ENCODE measurements around the gene FBXO34. TPM values are rescaled to one million over a fixed set of nuclear protein-coding genes. Genes with fewer than 3 reads are reported as not detected.

The FBXO34 gene
- total and polyA plus RNA-seq, 2 of the 13 experiments (the other 11 are each of a cell fraction or from before 2014, with no cell fraction given), result 8.8 to 13.5 TPM

DNA sequence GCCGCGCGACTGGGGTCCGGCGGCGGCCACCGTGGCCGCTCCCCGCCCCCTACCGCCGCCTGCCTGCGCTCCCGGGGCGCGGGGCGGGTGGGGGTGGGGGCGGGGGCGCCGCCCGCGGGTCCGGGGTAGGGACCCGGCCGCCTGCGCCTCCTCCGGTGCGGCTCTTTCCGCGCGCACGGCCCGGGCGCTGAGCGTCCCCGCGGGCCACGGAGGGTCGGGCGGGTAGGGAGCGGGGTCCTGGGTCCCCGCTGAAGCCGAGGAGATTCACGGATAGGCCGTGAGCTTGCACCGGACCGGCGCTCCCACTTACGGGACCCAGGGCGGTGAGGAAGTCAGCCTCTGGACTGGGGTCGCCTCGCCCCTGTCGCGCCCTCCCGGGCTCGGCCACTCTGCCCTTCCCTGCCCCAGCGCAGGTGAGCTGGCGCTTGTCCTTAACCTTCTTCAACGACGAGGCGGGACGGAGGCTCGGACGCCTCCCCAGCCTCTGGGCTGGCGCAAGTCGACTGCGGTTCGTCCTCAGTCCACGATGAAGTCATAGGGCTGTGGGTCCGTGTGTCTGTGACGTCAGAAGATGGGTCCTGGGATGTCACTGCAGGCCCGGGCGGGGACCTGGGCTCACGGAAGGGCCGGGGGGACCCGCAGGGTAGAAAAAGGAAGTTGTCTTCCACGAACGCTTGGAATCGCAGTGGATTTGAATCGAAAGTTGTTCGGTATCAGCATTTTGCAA is 514 bp downstream of the FBXO34 start (continued):
- TF ChIP-seq, protein P1, sequence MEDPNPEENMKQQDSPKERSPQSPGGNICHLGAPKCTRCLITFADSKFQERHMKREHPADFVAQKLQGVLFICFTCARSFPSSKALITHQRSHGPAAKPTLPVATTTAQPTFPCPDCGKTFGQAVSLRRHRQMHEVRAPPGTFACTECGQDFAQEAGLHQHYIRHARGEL (CRISPR knock-in tag; IDR thresholded peaks at IDR 0.05), result 0 out of 2 replicates have a peak, but pooled peaks have one; percentile 47
- TF ChIP-seq PRPF4 (IDR thresholded peaks at IDR 0.05; ENCODE audit: low read depth, low read length, poor library complexity, severe bottlenecking) (no peak), TGIF2 (CRISPR knock-in tag; IDR thresholded peaks at IDR 0.05) (no peak), JUNB (CRISPR knock-in tag; IDR thresholded peaks at IDR 0.05; ENCODE audit: borderline replicate concordance) (no peak), MAZ (IDR thresholded peaks at IDR 0.05; ENCODE audit: borderline replicate concordance, low read depth, low read length) (no peak), MAZ (CRISPR knock-in tag; IDR thresholded peaks at IDR 0.05; ENCODE audit: low read depth) (no peak), ZNF180 (CRISPR knock-in tag; IDR thresholded peaks at IDR 0.05; ENCODE audit: borderline replicate concordance, low read depth) (no peak), ELF3 (CRISPR knock-in tag; IDR thresholded peaks at IDR 0.05) (no peak), ZNF232 (CRISPR knock-in tag; IDR thresholded peaks at IDR 0.05; ENCODE audit: borderline replicate concordance) (peak; percentile 53; the same call in 1 of the 2 replicates), RXRA (CRISPR knock-in tag; IDR thresholded peaks at IDR 0.05) (no peak), MTF2 (CRISPR knock-in tag; IDR thresholded peaks at IDR 0.05; ENCODE audit: borderline replicate concordance) (no peak)
- TF ChIP-seq, protein P2, sequence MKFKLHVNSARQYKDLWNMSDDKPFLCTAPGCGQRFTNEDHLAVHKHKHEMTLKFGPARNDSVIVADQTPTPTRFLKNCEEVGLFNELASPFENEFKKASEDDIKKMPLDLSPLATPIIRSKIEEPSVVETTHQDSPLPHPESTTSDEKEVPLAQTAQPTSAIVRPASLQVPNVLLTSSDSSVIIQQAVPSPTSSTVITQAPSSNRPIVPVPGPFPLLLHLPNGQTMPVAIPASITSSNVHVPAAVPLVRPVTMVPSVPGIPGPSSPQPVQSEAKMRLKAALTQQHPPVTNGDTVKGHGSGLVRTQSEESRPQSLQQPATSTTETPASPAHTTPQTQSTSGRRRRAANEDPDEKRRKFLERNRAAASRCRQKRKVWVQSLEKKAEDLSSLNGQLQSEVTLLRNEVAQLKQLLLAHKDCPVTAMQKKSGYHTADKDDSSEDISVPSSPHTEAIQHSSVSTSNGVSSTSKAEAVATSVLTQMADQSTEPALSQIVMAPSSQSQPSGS (CRISPR knock-in tag; IDR thresholded peaks at IDR 0.05), result peak; percentile 77
- TF ChIP-seq, protein P3, sequence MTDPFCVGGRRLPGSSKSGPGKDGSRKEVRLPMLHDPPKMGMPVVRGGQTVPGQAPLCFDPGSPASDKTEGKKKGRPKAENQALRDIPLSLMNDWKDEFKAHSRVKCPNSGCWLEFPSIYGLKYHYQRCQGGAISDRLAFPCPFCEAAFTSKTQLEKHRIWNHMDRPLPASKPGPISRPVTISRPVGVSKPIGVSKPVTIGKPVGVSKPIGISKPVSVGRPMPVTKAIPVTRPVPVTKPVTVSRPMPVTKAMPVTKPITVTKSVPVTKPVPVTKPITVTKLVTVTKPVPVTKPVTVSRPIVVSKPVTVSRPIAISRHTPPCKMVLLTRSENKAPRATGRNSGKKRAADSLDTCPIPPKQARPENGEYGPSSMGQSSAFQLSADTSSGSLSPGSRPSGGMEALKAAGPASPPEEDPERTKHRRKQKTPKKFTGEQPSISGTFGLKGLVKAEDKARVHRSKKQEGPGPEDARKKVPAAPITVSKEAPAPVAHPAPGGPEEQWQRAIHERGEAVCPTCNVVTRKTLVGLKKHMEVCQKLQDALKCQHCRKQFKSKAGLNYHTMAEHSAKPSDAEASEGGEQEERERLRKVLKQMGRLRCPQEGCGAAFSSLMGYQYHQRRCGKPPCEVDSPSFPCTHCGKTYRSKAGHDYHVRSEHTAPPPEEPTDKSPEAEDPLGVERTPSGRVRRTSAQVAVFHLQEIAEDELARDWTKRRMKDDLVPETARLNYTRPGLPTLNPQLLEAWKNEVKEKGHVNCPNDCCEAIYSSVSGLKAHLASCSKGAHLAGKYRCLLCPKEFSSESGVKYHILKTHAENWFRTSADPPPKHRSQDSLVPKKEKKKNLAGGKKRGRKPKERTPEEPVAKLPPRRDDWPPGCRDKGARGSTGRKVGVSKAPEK (CRISPR knock-in tag; IDR thresholded peaks at IDR 0.05; ENCODE audit: borderline replicate concordance), result no peak
- TF ChIP-seq, protein P4, sequence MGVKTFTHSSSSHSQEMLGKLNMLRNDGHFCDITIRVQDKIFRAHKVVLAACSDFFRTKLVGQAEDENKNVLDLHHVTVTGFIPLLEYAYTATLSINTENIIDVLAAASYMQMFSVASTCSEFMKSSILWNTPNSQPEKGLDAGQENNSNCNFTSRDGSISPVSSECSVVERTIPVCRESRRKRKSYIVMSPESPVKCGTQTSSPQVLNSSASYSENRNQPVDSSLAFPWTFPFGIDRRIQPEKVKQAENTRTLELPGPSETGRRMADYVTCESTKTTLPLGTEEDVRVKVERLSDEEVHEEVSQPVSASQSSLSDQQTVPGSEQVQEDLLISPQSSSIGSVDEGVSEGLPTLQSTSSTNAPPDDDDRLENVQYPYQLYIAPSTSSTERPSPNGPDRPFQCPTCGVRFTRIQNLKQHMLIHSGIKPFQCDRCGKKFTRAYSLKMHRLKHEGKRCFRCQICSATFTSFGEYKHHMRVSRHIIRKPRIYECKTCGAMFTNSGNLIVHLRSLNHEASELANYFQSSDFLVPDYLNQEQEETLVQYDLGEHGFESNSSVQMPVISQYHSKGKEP (CRISPR knock-in tag; IDR thresholded peaks at IDR 0.05), result no peak
- TF ChIP-seq, protein P5, sequence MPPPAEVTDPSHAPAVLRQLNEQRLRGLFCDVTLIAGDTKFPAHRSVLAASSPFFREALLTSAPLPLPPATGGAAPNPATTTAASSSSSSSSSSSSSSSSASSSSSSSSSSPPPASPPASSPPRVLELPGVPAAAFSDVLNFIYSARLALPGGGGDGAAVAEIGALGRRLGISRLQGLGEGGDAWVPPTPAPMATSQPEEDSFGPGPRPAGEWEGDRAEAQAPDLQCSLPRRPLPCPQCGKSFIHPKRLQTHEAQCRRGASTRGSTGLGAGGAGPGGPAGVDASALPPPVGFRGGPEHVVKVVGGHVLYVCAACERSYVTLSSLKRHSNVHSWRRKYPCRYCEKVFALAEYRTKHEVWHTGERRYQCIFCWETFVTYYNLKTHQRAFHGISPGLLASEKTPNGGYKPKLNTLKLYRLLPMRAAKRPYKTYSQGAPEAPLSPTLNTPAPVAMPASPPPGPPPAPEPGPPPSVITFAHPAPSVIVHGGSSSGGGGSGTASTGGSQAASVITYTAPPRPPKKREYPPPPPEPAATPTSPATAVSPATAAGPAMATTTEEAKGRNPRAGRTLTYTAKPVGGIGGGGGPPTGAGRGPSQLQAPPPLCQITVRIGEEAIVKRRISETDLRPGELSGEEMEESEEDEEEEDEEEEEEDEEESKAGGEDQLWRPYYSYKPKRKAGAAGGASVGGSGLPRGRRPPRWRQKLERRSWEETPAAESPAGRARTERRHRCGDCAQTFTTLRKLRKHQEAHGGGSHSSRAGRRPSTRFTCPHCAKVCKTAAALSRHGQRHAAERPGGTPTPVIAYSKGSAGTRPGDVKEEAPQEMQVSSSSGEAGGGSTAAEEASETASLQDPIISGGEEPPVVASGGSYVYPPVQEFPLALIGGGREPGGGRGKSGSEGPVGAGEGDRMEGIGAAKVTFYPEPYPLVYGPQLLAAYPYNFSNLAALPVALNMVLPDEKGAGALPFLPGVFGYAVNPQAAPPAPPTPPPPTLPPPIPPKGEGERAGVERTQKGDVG (CRISPR knock-in tag; IDR thresholded peaks at IDR 0.05; ENCODE audit: borderline replicate concordance), result no peak

Data from HepG2 (cell line).